C4-2B (cell line): ENCODE measurements around the gene KRT23.

Source experiments
- CTCF ChIP-seq: fragments of 450-650 bp; conservative IDR thresholded peaks from 2 replicates; pipeline ENCODE4 v1.5.1; 2017; ENCODE audit warnings: mild to moderate bottlenecking
- ZFX ChIP-seq: fragments of 450-650 bp; IDR thresholded peaks from 2 replicates; pipeline ENCODE4 v1.6.1; 2017

- no peak for TF ChIP-seq CTCF
- no peak for TF ChIP-seq ZFX
These were observed 58.4 kb downstream of the KRT23 start for GRCh38 chr17:40879026-40879425.
